K562 (cell line): Measurements from ENCODE around the gene MMAB. TPM values are rescaled to one million over a fixed set of nuclear protein-coding genes. Genes with fewer than 3 reads are reported as not detected.

Source experiments
- ATAC-seq: fragments of 200-7000 bp; cut with Tn5 transposase; 3 replicates; pipeline ENCODE4 v1.9.1; 2020; ENCODE audit warnings: moderate library complexity
- BruUV-seq: library from RNA; stranded (reverse); fragments of 400-500 nt; replicated peaks from 2 replicates; lab custom pipeline; 2021; lab: Mats Ljungman, UMichigan
- CTCF ChIA-PET: fragments of 300-600 bp; formaldehyde crosslinking; extraction: SDS; loops from one replicate; lab custom pipeline; 2021; ENCODE audit warnings: low intra/inter-chr PET ratio; lab: Yijun Ruan, JAX
- POLR2A ChIA-PET: fragments of 300-600, 350-650 bp; sonication (Branson Sonifier 250); formaldehyde crosslinking; extraction: SDS; loops from one replicate; lab custom pipeline; 2021; ENCODE audit warnings: antibody characterized with exemption, inconsistent platforms; lab: Yijun Ruan, JAX
- DNase-seq, 4 experiments: peaks; one replicate each; pipeline versions ENCODE4 v3.0.0 to v3.0.0-alpha.2; 2011 to 2018; ENCODE audit warnings: low spot score in 3 of 4, mixed read lengths in 3 of 4; ENCODE audit errors: extremely low read depth in 1 of 4
- FAIRE-seq: peaks from 2 replicates; lab custom pipeline; 2011; peaks lifted over from hg19 to GRCh38; lab: Jason Lieb, UNC
- H2AFZ ChIP-seq: 2 replicates; pipeline ENCODE4 v1.6.0; 2011; ENCODE audit warnings: low read depth, low read length, control low read depth, inconsistent platforms
- H3K27ac ChIP-seq: fragments of 200-600 bp; 3 replicates; pipeline ENCODE4 v1.8.0; 2011; ENCODE audit warnings: low read depth, mild to moderate bottlenecking, control low read depth, inconsistent platforms, low read length, moderate library complexity, mixed read lengths; ENCODE audit errors: extremely low read depth
- H3K27me3 ChIP-seq, 2 experiments: fragments of 300-600 bp in 1 of 2; 2 replicates in 1 of 2; 3 replicates in 1 of 2; pipeline versions ENCODE4 v1.6.0 to v1.8.0; 2011; ENCODE audit warnings: inconsistent platforms in 2 of 2, low read length in 2 of 2, mild to moderate bottlenecking in 1 of 2, mixed read lengths in 1 of 2, moderate library complexity in 1 of 2; ENCODE audit not compliant: control insufficient read depth in 2 of 2, insufficient read depth in 2 of 2
- H3K36me3 ChIP-seq: fragments of 300-600 bp; 3 replicates; pipeline ENCODE4 v1.8.0; 2011; ENCODE audit warnings: mild to moderate bottlenecking, low read length, inconsistent platforms; ENCODE audit not compliant: control insufficient read depth, insufficient read depth
- H3K4me1 ChIP-seq, 2 experiments: fragments of 200-600 bp in 1 of 2; replicated peaks in 1 of 2; 2 replicates in 1 of 2; 3 replicates in 1 of 2; pipeline versions ENCODE4 v1.5.1 to v1.8.0; 2011; ENCODE audit warnings: inconsistent platforms in 2 of 2, low read length in 2 of 2, mild to moderate bottlenecking in 1 of 2, mixed read lengths in 1 of 2, moderate library complexity in 1 of 2; ENCODE audit not compliant: control insufficient read depth in 2 of 2, insufficient read depth in 2 of 2
- H3K4me2 ChIP-seq: 2 replicates; pipeline ENCODE4 v1.6.1; 2011; ENCODE audit warnings: low read length, control low read depth, inconsistent platforms, mixed read lengths; ENCODE audit not compliant: insufficient read depth
- H3K4me3 ChIP-seq: fragments of 200-600 bp; sonication (generic), shearing (Covaris generic); 2 replicates; pipeline ENCODE4 v1.5.1; 2016; ENCODE audit warnings: control low read depth, inconsistent platforms
- H3K79me2 ChIP-seq: fragments of 200-600 bp; 3 replicates; pipeline ENCODE4 v1.8.0; 2011; ENCODE audit warnings: low read length, inconsistent platforms; ENCODE audit not compliant: control insufficient read depth, insufficient read depth
- H3K9ac ChIP-seq, 2 experiments: 2 replicates each; pipeline versions ENCODE4 v1.6.0 to v1.6.1; 2011; ENCODE audit warnings: low read depth in 2 of 2, low read length in 2 of 2, control low read depth in 1 of 2, inconsistent platforms in 1 of 2, mild to moderate bottlenecking in 1 of 2, mixed read lengths in 1 of 2; ENCODE audit not compliant: insufficient read depth in 1 of 2
- H3K9me1 ChIP-seq: one replicate; pipeline ENCODE4 v1.6.0; 2011; ENCODE audit warnings: inconsistent platforms, mild to moderate bottlenecking, low read length, moderate library complexity; ENCODE audit not compliant: control insufficient read depth, insufficient read depth
- H3K9me3 ChIP-seq: replicated peaks from 2 replicates; pipeline ENCODE4 v1.5.1; 2011; ENCODE audit warnings: low read depth, low read length, inconsistent platforms; ENCODE audit not compliant: control insufficient read depth, insufficient read depth
- H4K20me1 ChIP-seq: replicated peaks from 2 replicates; pipeline ENCODE4 v1.6.1; 2011; ENCODE audit warnings: low read length, inconsistent platforms, mixed read lengths; ENCODE audit not compliant: control insufficient read depth, insufficient read depth
- ATF7 ChIP-seq: fragments of 450-650 bp; IDR thresholded peaks from 2 replicates; pipeline ENCODE4 v1.7.1; 2014; ENCODE audit warnings: mild to moderate bottlenecking, moderate library complexity
- CBX3 ChIP-seq, 2 experiments: IDR thresholded peaks; 1 replicate in 1 of 2; 2 replicates in 1 of 2; pipeline ENCODE4 v1.6.1; 2012; ENCODE audit warnings: inconsistent platforms in 2 of 2, low read length in 2 of 2, borderline replicate concordance in 1 of 2, control low read depth in 1 of 2
- CEBPB ChIP-seq: fragments of 450-650 bp; IDR thresholded peaks from 2 replicates; pipeline ENCODE4 v1.6.1; 2016; ENCODE audit warnings: missing genetic modification characterization, missing compliant biosample characterization
- CHD4 ChIP-seq: fragments of 200-600 bp; sonication (generic); IDR thresholded peaks from 3 replicates; pipeline ENCODE4 v1.6.1; 2012; ENCODE audit warnings: low read depth, mild to moderate bottlenecking, mixed read lengths, low read length, inconsistent platforms; ENCODE audit not compliant: insufficient read depth, insufficient replicate concordance, poor library complexity, severe bottlenecking
- CREM ChIP-seq: IDR thresholded peaks from 2 replicates; pipeline ENCODE4 v1.6.1; 2014; ENCODE audit warnings: antibody characterized with exemption, low read depth
- IRF2 ChIP-seq: sonication (generic); formaldehyde crosslinking; IDR thresholded peaks from 2 replicates; pipeline ENCODE4 v1.8.1; 2022; ENCODE audit warnings: mild to moderate bottlenecking, missing genetic modification reagents
- KLF13 ChIP-seq: fragments of 450-650 bp; IDR thresholded peaks from 2 replicates; pipeline ENCODE4 v1.6.1; 2016; ENCODE audit warnings: missing genetic modification characterization, low read depth, mild to moderate bottlenecking, missing compliant biosample characterization, moderate library complexity, borderline replicate concordance
- LARP7 ChIP-seq: fragments of 450-650 bp; IDR thresholded peaks from 2 replicates; pipeline ENCODE4 v1.6.1; 2016
- MECOM ChIP-seq: fragments of 250-450 bp; sonication (Bioruptor Pico); IDR thresholded peaks from 2 replicates; pipeline ENCODE4 v1.8.0; 2022; ENCODE audit warnings: inconsistent platforms
- MTF1 ChIP-seq: fragments of 250-450 bp; sonication (Bioruptor Pico); IDR thresholded peaks from 2 replicates; pipeline ENCODE4 v1.9.0; 2021; ENCODE audit warnings: moderate library complexity, mild to moderate bottlenecking, inconsistent platforms, borderline replicate concordance
- NUFIP1 ChIP-seq: fragments of 450-650 bp; IDR thresholded peaks from 2 replicates; pipeline ENCODE4 v1.6.1; 2018; ENCODE audit not compliant: partially characterized antibody
- POLR2A ChIP-seq: fragments of 450-650 bp; conservative IDR thresholded peaks from 2 replicates; pipeline ENCODE4 v1.6.1; 2016
- POLR3G ChIP-seq: IDR thresholded peaks from 2 replicates; pipeline ENCODE4 v1.6.1; 2011; ENCODE audit not compliant: insufficient read length, insufficient replicate concordance; ENCODE audit errors: extremely low read depth
- RBM14 ChIP-seq: fragments of 200-400 bp; formaldehyde crosslinking; IDR thresholded peaks from 2 replicates; pipeline ENCODE4 v1.6.1; 2018; ENCODE audit warnings: low read depth, mild to moderate bottlenecking, low read length, moderate library complexity, borderline replicate concordance; ENCODE audit not compliant: insufficient read depth
- SMC3 ChIP-seq: conservative IDR thresholded peaks from 2 replicates; pipeline ENCODE4 v1.6.1; 2011; ENCODE audit warnings: low read depth, low read length, improper control_type of control experiment; ENCODE audit not compliant: insufficient read depth
- SREBF2 ChIP-seq: sonication (generic); formaldehyde crosslinking; IDR thresholded peaks from 2 replicates; pipeline ENCODE4 v1.4.0; 2020; ENCODE audit warnings: mild to moderate bottlenecking, missing genetic modification reagents
- TAF7 ChIP-seq: fragments of 450-650 bp; IDR thresholded peaks from 2 replicates; pipeline ENCODE4 v1.6.1; 2016; ENCODE audit warnings: missing genetic modification characterization, missing compliant biosample characterization
- ZNF140 ChIP-seq: fragments of 250-450 bp; sonication (Bioruptor Pico); IDR thresholded peaks from 2 replicates; pipeline ENCODE4 v1.8.0; 2021; ENCODE audit warnings: moderate library complexity, mild to moderate bottlenecking, inconsistent platforms
- ZNF212 ChIP-seq: fragments of 450-650 bp; formaldehyde crosslinking; IDR thresholded peaks from 2 replicates; pipeline ENCODE4 v1.4.0; 2020; ENCODE audit warnings: mild to moderate bottlenecking
- ZNF785 ChIP-seq: fragments of 250-450 bp; sonication (Bioruptor Pico); IDR thresholded peaks from 2 replicates; pipeline ENCODE4 v1.4.0; 2020; ENCODE audit warnings: mild to moderate bottlenecking
- WGBS: fragments of 100-300 bp; shearing (Covaris generic); methylation state at CpG from one replicate; pipeline ENCODE4 v1.1.6; 2016; ENCODE audit warnings: low coverage, mixed read lengths; ENCODE audit not compliant: insufficient coverage; ENCODE audit errors: missing lambda C conversion rate; 5-methylcytosine and 5-hydroxymethylcytosine counted together
- in situ Hi-C: fragments of 300-500 bp; cut with MboI; formaldehyde crosslinking; loops from 4 replicates; pipeline ENCODE4 v1.15.0; 2018; ENCODE audit warnings: inconsistent platforms, mixed read lengths
- intact Hi-C: fragments of 100-400 bp; cut with micrococcal nuclease; formaldehyde crosslinking; loops from 2 replicates; pipeline ENCODE4 v1.14.2; 2022
- polyA plus RNA-seq, 8 experiments: library from polyadenylated mRNA; depleted of rRNA in 4 of 8; stranded (reverse) in 5 of 8; unstranded in 3 of 8; fragments of >200 nt; fragmentation: Nextera tagmentation in 2 of 8; fragmentation: Illumina TruSeq in 1 of 8; extraction: Ambion mirVana in 2 of 8; extraction: Trizol in 1 of 8; gene quantifications; 2 replicates each; pipeline versions ENCODE4 v1.2.1 to v1.2.3, GENCODE V29; 2011 to 2014; ENCODE audit warnings: inconsistent platforms in 1 of 8, missing spikeins in 1 of 8
- total RNA-seq, 7 experiments: library from RNA; depleted of rRNA in 6 of 7; stranded (reverse); fragments of >200 nt in 6 of 7; fragmentation: Illumina TruSeq in 2 of 7; extraction: Trizol in 2 of 7; gene quantifications; 2 replicates each; pipeline versions ENCODE4 v1.2.1 to v1.2.3, GENCODE V29; 2011 to 2021; ENCODE audit warnings: low replicate concordance in 1 of 7
- TF ChIP-seq, protein P1 (sequence below): sonication (generic); formaldehyde crosslinking; IDR thresholded peaks from 2 replicates; pipeline ENCODE4 v1.8.1; 2022; ENCODE audit warnings: missing genetic modification reagents

Gene MMAB
- total and polyA plus RNA-seq, 9 of the 15 experiments (the other 6 are each of a cell fraction or from before 2014, with no cell fraction given): 9.5 to 76.1 (median 46.2) TPM

DNA sequence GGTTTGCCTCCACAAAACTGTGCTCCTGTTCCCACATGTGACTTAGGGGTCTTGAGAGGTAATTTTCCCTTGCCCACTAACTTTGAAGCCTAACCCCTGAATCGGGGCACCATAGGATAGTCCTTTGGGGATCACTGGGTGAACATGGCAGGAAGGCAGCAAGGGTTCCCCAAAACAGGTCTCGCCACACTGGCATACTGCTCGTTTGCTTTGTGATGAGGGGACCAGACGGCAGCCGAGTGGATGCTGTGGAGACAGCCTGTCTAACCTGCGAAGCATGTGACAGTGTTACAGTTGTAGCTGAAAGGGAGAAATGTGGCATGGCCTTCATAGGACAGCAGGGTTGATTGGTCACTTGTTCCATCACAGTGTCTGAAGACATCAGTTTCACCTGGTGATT is 53.5 kb downstream of the MMAB start (continued):
- no peak for TF ChIP-seq CBX3 (IDR thresholded peaks at IDR 0.05; ENCODE audit: borderline replicate concordance in 1 of 2, low read length in 2 of 2)
- no peak for TF ChIP-seq NUFIP1
- no peak for TF ChIP-seq CHD4
- TF ChIP-seq, protein P1, sequence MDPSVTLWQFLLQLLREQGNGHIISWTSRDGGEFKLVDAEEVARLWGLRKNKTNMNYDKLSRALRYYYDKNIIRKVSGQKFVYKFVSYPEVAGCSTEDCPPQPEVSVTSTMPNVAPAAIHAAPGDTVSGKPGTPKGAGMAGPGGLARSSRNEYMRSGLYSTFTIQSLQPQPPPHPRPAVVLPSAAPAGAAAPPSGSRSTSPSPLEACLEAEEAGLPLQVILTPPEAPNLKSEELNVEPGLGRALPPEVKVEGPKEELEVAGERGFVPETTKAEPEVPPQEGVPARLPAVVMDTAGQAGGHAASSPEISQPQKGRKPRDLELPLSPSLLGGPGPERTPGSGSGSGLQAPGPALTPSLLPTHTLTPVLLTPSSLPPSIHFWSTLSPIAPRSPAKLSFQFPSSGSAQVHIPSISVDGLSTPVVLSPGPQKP (CRISPR knock-in tag): no peak
- TF ChIP-seq LARP7: no peak
- TF ChIP-seq CREM: no peak

DNA sequence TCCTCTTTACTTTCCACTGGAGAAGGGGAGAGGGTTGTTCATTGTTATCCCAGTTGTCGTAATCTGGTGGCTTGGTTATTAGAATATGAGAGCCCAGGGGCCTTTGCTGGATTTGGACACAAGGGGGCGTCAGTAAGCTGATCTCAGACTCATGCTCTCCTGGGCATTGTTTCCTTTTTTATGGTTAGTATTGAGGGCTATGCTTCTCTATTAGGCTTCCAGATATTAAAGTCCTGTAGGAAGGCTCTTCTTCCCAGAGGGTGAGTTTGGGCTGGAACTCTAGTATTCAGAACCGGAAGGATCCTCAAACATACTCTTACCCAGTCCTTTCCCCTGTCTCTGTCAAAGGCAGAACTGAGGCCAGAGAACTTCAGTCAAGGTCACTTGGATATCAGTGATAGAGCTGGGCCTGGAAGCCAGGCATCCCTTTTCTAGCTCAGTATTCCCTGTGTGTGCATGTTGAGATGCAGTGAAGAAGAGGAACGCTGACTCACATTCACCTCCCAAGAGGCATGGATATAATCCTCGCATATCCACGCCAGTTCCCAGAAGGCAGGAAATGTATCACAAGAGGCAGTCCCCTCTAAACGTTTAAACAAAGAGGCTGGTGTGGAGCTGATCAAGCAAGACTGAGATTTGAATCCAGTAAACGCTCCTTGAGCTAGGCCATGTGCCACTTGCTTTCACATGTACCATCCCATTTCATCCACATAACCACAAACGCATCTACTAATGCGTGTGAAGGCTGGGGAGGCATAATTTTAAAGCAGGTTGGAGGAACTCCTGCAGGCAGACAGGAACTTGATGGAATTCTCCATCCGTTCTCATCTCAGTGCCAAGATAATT is 54.3 kb downstream of the MMAB start:
- FAIRE-seq (peak; percentile 94), DNase-seq (peak; percentile 65 to 79 (median 76)), ATAC-seq (peak; percentile 92)
- Histone ChIP-seq H3K79me2 (no peaks in the 10 kb centered on the region), H4K20me1 (no peaks in the 10 kb centered on the region), H3K9me3 (no peaks in the 10 kb centered on the region), H3K4me2 (no peak overlapping the region), H3K4me1 (no peaks in the 10 kb centered on the region), H3K36me3 (peaks cover 51% of the 10 kb centered on the region), H2AFZ (no peak overlapping the region), H3K9me1 (peaks cover 2% of the 10 kb centered on the region), H3K9ac (no peak overlapping the region), H3K4me3 (no peak overlapping the region), H3K27ac (no peak overlapping the region), H3K27me3 (no peaks in the 10 kb centered on the region)
- BruUV-seq: no TSS peak
- CTCF ChIA-PET: interaction anchor here (0.6 to 2.6 kb wide), 4 partner anchors 10 to 326 kb away, joined by 3 to 14 read pairs (median 4); no protein-coding TSS in a partner anchor
- intact Hi-C loops (loop anchor here (1.0 to 10.0 kb wide), 3 partner anchors 76 to 256 kb away; no protein-coding TSS in a partner anchor), in situ Hi-C loops (loop anchor here (5.0 kb wide), 1 partner anchor 258 kb away; no protein-coding TSS in a partner anchor)
- WGBS: 58% methylated on average over 11 of the region's 11 CpGs
- POLR2A ChIA-PET: interaction anchor here (0.6 to 1.2 kb wide), 3 partner anchors 11 to 335 kb away, joined by 3 to 4 read pairs (median 3); no protein-coding TSS in a partner anchor
- TF ChIP-seq CEBPB (tag) (no peak), SREBF2 (no peak), RBM14 (no peak), IRF2 (CRISPR knock-in tag) (no peak), MTF1 (CRISPR knock-in tag) (no peak), ZNF212 (CRISPR knock-in tag) (no peak), MECOM (CRISPR knock-in tag) (no peak), TAF7 (tag) (no peak), ZNF140 (CRISPR knock-in tag) (no peak), SMC3 (peak; percentile 78), ATF7 (no peak), KLF13 (no peak), POLR3G (no peak), POLR2A (no peak), ZNF785 (CRISPR knock-in tag) (no peak)
